GM18519 (cell line): Measurements from ENCODE around the gene COLEC12.

ENCODE experiments used
- ATAC-seq: cut with Tn5 transposase; IDR thresholded peaks from one replicate; pipeline ENCODE4 v1.9.1; 2021; ENCODE audit warnings: mild to moderate bottlenecking, moderate library complexity; ENCODE audit not compliant: unreplicated experiment, low FRiP score

The COLEC12 gene

GRCh38 chr18:500632-501405 is at the start of gene COLEC12:
Gene COLEC12, minus strand, starts transcription at chr18:500701. Its CDS starts 187 bp downstream, at chr18:500514.
- no peak for ATAC-seq

DNA sequence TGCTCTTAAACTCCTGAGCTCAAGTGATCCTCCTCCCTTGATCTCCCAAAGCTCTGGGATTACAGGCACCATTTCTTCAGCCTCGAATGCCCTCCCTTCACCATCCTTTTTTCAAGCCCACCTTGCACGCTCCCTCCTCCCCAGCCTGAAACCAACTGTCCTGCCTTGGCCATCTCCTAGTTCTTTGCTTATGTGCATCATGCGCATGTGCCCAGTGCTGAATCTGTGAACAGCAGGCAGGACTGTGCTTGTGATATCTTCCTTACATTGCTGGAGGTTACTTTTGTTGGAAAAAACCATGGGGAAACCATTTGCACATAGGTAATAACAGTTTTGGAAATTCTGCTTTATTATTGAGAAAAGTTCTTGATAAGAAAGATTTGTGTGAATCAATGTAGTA is 49.5 kb upstream of the COLEC12 start:
- ATAC-seq: no peak

DNA sequence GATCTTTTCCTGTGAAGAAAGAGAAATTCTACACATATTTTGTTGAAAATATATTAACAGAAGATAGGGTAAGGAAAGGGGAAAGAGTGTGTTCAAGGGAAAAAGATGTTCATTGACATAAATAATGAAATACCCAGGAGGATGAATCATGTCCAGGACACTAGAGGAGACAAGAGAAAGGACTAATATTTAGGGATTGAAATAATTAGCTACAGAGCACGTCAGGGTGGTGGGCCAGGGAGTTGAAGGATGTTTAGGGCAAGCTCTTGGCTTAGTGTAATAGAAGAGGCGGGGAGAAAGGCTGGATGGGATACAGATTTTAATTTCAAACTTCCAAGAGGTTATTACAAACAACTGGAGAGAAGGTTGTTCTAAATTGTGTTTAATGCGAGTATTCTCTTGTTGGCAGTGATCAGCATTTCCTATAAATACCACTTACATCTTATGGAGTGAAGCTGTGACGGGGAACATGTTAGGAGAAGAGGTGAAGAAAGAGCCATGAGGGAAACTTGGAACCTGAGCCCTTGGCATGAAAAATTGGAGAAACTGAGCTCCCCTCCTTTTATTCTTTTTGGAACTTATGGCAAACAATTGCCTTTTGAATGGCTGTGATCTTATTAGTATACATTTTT is 43.1 kb upstream of the COLEC12 start:
- ATAC-seq: no peak

DNA sequence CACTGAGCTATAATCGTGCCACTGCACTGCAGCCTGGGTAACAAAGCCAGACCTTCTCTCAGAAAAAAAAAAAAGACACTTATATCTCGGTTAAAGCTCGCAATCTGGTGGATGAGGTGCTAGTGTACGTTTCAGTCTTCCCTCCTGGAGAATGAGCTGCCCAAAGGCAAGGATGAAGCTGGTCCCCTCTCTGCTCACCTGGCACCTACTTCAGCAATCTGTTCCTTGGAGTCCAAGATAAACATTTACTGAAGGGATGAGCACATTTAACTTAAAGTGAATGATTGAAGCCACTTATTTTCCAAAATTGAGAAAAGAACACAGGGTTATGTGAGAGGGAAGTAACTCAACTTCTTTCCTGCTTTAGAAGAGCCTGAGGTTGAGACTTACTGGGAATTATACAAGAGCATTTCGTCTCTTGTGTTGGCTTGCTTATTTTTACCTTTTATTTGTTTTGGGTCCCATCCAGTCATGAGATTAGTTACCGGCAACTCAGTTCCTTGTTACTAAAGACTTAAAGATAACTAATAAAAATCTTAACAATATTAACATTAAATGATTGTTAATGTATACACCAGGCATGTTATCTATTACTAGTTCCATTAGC is 33.6 kb upstream of the COLEC12 start:
- no peak for ATAC-seq

- no peak for ATAC-seq
These were observed 32.1 kb upstream of the COLEC12 start for GRCh38 chr18:532632-533031.

DNA sequence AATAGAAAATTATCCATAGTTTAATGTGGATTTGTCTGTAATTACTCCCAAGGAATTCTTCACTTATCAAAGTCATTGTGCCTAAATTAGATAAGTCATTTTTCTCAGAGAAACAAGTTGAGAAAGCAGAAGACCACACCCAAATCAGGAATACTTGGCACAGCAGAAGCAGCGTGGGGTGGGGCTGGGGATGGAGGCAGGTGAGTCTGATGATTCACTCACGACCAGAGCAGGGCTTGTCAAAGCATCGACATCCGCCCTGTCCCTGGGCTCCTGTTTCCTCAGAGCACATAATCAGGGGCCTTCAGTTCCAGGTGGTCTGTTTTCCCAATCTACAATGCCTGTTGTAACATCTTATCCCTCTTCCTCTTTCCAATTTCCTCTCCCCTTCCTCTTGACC is 31.5 kb upstream of the COLEC12 start:
- no peak for ATAC-seq

GRCh38 chr18:527146-527545 is 26.6 kb upstream of the COLEC12 start:
- no peak for ATAC-seq

DNA sequence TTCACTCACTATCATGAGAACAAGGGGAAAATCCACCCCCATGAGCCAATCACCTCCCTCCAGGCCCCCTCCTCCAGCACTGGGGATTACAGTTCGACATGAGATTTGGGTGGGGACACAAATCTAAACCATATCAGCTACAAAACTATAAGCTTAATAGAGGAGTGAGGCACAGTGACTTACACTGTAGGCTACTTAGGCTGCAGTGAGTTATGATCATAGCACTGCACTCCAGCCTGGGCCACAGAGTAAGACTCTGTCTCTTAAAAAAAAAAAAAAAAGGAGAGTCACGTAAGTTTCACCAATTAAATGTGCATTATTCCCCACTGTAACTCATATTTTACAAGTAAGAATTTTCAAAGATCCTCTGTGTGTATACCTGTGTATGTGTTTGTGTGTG is 26.2 kb upstream of the COLEC12 start:
- no peak for ATAC-seq

- no peak for ATAC-seq
These were observed 24.7 kb upstream of the COLEC12 start for GRCh38 chr18:525036-525797.

GRCh38 chr18:524466-524865 is 24.0 kb upstream of the COLEC12 start:
- no peak for ATAC-seq

GRCh38 chr18:523561-523960 is 23.1 kb upstream of the COLEC12 start:
- no peak for ATAC-seq

DNA sequence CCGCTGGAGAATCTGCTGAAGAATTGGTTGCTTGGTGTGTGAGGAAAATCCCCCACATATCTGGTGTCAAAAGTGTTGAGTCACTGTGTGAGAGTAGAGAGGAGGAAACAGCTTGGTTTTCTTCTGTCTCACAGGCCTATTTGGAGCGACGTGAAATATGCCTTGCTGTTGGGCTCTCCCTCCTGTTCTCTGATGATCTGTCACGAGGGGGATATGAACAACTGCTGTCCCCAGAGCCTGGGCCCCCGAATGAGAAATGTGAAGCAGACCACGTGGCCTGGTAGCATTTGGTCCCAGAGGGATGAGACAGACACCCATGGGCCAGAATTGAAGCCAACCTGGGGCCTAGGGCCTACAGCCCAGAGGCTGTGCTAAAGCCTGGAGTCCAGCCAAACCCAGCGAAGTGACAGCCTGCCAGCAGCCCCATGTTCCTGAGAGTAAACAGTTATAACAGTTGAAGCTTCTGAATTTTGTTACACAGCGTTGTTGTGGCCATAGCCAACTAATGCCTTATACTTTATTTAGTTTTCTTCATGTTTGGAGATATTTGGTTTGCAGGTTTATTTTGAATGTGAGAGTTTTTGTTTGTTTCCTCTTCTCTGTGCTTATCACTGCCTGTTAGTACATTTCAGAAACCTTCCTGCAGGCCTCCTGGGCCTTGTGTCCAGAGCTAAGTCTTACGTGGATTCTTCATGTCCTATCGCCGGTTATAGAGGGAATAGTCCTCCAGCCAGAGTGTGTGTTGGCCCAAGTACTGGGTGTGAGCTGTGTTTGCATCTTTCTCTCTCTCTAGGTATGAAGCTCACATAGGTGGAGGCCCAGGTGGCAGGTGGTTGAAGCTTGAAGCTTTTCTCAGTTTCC is 18.7 kb upstream of the COLEC12 start:
- peak; percentile 92 for ATAC-seq

- ATAC-seq: no peak
These were observed 17.6 kb upstream of the COLEC12 start for GRCh38 chr18:518081-518480.

GRCh38 chr18:515838-516237 is 15.3 kb upstream of the COLEC12 start:
- no peak for ATAC-seq

DNA sequence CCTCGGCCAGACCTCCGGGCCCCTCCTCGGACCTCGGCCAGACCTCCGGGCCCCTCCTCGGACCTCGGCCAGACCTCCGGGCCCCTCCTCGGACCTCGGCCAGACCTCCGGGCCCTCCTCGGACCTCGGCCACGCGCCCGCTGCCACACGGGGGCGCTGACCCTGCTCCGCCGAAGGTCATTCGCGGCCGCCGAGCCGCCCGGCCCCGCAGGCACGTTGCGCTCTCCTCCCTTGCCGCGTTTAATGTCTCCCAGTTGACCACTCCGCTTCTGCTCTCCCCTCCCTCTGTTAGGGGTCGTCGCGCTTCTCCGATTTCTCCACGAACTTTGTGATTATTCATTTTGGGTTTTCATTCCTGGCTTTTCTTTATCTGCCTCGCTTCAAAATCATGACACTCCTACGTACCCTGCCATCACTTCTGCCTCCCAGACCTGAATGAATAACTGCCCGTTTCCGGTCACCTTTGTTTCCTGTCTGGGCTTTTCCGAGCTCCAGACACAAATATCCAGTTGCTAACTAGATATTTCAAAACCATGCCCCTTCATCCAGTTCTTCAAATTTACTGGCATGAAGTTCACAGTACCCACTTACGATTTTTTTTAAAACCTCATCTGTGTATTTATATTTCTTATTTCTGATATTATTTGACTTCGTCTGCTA is 14.8 kb upstream of the COLEC12 start:
- no peak for ATAC-seq

GRCh38 chr18:513826-514530 is 13.5 kb upstream of the COLEC12 start:
- no peak for ATAC-seq

DNA sequence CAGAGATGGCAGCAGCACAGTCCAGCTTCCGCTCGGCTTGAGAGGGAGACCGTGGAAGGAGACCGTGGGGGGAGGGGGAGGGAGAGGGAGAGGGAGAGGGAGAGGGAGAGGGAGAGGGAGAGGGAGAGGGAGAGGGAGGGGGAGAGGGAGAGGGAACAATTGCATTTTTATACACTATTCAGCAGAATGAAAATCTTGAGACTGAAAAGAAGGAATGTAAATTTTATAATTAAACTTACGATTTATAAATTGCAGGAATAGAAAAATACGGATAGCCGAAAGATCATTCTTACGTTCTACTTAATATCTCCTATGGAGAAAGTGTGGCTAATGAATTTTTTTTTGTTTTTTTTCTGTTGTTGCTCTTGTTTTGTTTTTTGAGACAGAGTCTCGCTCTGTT is 12.5 kb upstream of the COLEC12 start:
- ATAC-seq: no peak

GRCh38 chr18:508835-509234 is 8.3 kb upstream of the COLEC12 start:
- no peak for ATAC-seq

DNA sequence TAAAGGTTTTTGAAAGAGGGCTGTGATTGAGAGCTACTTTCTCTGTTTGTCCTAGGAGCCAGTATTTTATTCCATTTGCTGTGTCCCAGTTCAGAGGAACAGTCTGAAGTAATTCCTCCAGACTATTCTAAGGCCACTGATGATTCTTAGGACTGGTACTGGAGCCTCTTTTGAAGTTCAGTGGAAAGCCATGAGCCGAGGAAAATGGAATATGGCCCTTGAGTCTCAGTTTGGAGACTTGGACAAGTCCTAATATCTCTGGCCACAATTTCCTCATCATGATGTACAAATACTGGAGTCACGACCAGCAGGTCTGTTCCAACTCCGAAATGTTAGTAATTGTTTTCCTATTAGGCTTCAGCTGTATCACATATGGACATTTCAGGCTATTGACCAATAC is 7.1 kb upstream of the COLEC12 start:
- ATAC-seq: no peak
